Endometrial microvascular endothelial cells (primary cell): ENCODE results near the gene GALNT2. TPM values are rescaled to one million over a fixed set of nuclear protein-coding genes. Genes with fewer than 3 reads are reported as not detected.

ENCODE experiments used
- in situ Hi-C: cut with HindIII; loops from 2 replicates; pipeline ENCODE4 v1.10.0; 2017; ENCODE audit warnings: low sequenced_read_pairs, low pct_unique_long_range_greater_than_20kb; ENCODE audit errors: inconsistent ontology term
- total RNA-seq: library from RNA; depleted of rRNA; stranded (reverse); fragments of >200 nt; gene quantifications from one replicate; pipeline ENCODE4 v1.2.3, GENCODE V29; 2015; ENCODE audit errors: inconsistent ontology term

GALNT2 gene
- total RNA-seq, 1 donor from 2014 or later, result 69.2 TPM

DNA sequence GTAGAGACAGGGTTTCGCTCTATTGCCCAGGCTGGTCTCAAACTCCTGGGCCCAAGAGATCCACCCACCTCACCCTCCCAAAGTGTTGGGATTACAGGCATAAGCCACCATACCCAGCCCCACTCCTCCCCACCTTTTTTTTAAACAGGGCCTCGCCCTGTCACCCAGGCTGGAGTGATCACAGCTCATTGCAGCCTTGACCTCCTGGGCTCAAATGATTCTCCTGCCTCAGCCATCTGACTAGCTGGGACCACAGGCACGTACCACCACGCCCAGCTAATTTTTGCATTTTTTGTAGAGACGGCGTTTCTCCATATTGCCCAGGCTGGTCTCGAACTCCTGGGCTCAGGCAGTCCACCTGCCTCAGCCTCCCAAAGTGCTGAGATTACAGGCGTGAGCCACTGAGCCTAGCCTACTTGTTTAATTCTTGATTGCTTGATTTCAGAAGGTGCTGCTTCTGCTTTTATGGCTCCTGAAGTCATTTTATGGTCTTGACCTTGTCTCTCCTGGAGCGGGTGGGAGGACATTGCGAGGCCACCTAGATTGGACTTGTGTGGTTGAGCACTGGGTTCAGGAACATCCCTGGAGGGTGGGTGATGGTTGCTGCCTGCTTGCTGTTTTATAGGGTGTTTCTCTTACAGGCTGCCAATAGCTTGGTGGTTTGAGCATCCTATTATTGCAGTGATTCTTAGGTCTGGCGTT is 81.9 kb downstream of the GALNT2 start:
- in situ Hi-C loops, result no loop called here

DNA sequence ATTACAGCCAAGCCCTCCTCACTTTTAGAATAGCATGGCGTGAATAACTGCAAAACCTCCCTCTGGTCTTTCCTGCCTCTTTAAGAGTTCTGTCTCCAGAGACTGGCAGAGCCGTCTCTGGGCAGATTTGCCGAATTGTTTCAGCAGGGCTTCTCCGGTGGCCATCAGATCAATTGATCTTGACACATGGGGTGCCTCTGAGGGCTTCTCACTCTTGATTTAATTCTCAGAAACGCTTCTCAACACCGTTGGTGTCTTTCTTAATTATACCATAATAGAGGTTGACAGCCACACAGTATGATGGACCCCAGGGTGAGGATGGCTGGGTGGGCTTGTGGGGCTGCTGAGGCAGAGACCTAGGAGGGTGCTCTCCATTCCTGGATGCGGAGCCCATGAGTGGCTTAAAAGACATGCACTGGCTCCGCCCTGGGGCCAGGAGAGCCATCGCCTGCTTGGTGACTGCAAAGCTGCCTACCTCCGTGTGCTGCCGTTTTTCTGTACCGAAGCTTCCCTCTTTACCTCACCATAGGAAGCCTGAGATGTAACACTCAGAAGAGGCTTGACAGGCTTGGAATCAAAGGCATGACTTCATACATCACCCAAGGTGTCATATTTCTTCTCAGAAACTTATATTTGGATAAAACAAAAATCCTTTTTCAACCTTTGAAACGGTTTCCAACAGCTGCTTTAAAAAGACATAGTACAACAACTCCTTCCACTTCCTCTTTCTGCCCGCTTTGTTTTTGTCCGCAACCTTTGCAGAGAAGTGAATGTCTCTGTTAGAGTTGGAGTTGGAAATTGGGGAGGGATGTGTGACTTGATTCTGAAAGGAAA is 82.9 kb downstream of the GALNT2 start:
- in situ Hi-C loops, result no loop called here

DNA sequence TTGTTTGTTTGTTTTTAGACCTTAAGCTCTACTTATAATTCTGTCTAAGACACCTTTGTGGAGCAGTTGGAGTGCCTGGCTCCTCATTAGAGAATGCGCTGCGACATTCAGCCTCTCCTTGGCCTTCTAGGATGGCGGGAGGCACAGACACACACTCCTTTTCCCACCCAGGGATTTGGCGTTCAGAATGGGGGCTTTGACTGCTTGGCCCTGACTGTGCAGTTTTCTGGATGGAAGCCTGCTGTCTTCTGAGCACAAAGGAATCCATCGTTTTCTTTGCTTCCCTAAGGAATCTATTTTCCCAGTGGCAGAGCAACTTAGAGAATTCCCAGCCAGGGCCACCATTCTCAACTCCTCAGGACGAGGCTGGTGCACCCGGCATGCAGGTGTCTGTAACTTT is 83.6 kb downstream of the GALNT2 start:
- in situ Hi-C loops, result no loop called here

DNA sequence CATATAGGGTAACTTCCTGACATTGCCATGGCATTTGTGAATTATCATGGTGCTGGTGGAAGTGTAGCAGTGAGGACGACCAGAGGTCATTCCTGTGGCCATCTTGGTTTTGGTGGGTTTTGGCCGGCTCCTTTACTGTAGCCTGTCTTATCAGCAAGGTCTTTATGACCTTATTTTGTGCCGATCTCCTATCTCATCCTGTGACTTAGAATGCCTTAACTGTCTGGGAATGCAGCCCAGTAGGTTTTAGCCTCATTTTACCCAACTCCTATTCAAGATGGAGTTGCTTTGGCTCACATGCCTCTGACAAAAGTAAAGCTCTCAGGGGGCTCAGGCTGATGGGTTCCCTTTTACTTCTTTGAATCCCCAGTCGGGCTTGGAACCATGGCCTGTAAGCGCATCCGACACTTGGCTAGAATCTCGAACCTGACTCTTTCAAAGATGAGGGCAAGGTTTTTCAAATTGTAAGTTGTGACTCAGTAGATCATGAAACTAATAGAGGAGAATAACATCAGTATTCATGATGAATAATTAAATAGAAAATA is 85.0 kb downstream of the GALNT2 start:
- in situ Hi-C loops, result no loop called here

DNA sequence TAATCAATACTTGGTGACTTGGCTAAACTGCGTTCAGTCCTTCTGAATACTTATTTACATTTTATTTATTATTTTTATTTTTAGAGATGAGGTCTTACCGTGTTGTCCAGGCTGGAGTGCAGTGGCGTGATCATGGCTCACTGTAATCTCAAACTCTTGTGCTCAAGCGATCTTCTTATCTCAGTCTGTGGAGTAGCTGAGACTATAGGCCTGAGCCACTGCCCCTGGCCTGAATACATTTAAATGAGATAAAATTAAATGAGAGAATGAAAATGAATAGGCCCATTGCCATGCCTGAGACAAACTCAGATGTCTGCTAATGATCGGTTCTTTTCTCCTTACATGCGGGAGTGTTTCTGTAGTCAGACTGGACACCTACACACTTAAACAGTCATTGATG is 86.0 kb downstream of the GALNT2 start:
- in situ Hi-C loops, result no loop called here

DNA sequence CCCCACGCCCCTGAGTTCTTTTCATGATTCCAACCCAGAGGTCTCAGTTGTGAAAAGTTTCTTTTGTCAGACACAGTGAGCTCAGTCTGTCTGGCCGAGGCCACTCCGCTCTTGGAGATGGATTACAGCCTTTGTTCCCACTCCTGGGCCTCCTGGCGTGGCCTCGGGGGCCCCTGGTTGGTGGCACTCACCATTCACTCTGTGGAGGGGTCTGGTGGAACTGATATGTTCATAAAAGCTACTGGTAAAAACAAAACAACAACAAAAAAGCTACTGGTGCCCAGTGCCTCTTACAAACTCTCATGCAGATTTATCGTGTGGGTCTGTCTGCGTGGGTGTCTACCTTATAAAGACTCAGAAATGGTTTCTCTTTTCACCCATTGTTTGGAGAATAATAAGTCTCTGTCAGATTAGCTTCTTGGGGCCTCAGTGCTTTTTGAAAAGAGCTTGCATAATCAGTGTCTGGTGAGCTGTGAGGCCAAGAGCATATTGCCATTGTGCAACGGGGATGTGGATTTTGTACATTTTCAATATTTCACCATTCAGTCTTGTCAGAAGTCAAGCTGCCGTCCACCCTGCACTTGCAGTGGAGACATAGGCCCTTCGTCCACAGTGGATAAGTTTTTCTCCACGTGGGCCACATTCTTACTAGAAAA is 86.7 kb downstream of the GALNT2 start:
- in situ Hi-C loops, result no loop called here

DNA sequence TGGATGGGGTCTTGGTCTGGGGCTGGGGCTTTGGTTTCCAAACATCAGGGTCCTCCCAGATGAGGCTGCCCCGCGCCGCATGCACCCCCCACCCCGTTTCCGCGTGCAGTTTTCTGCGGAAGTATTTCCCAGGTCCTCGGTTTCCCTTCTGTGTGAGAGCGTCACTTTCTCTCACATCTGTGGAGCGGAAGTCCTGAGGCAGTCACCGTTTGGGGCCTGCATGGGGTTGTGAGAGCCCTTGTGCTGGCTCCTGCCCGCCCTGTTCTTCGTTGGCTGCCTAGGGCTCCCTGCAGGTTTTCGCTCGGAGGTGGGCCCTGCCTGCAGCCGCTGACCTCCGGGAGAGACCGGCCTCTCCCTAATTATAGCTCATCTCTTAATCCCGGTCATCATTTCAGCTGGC is 88.0 kb downstream of the GALNT2 start:
- in situ Hi-C loops, result no loop called here

DNA sequence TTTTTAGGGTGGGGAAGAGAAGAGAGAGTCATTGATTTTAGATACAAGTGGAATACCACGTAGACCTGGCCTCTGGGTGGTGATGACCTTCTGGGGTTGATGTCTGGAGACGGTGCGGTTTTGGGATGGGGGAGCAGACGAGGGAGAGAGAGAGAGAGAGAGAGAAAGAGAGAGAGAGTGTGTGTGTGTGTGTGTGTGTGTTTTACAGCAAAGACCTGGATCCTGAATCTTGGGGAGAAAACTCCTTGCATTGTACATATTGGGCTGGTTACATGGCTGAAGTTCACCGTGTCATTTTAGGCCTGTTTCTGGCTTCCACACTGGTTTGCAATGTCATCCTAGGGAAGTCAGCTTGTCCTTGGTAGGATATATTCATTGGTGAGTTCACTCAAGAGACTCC is 89.0 kb downstream of the GALNT2 start:
- in situ Hi-C loops, result no loop called here

DNA sequence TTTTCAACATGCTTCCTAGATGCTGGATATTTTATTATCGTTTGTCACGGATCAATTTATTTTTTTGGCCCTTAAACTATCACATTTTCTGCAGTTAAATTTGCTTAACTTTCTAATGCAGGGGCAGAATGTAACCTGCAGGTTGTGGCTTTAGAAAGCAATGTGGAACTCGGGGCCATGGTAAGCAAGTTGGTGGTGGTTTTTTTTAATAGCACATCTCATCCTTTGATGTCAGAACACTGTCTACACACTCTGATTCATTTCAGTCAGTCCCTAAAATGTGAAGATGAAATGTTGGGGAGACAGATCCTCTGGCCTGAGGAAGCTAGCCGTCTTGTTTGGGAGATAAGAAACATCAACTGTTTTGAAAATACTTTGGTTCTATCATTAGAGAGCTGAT is 89.5 kb downstream of the GALNT2 start:
- in situ Hi-C loops, result no loop called here

DNA sequence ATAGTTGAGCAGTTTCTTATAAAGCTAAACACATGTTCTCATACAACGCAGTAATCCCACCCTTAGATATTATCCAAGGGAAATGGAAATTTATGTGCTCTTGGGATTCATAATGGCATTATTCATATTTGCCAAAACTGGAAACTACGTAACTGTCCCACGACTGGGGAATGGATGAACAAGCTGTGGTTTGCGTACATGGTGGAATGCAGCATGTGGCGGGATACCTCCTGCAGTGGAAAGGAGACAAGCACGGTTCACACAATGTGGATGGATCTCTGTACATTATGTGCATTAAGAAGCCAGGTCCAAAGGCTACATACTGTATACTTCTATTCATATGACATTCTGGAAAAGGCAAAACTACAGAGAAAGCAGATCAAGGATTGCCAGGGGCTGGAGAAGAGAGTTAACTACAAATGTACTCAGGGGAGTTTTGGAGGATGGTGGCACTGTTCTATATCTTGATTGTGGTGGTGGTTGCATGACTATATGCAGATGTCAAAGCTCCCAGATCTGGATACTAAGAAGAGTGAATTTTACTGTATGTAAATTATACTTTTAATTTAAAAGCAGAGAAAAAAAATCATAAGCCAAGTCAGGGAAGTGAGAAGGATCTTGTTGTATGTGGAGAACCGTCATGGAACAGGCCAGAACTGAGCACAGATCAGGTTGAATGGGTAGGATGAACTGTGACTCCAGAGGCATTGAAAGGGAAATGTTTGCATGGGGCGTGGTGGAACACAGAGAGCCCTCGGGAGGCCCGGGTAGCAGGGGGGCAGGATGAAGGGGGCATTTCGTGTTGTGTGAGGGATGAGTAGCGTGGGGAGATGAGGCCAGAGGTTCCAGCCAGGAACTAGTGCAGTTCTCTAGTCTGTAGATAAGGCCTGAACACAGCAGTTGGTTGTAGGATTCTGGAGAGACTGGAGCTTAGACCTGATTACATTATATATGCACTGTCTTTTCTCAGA is 90.7 kb downstream of the GALNT2 start:
- in situ Hi-C loops, result no loop called here

DNA sequence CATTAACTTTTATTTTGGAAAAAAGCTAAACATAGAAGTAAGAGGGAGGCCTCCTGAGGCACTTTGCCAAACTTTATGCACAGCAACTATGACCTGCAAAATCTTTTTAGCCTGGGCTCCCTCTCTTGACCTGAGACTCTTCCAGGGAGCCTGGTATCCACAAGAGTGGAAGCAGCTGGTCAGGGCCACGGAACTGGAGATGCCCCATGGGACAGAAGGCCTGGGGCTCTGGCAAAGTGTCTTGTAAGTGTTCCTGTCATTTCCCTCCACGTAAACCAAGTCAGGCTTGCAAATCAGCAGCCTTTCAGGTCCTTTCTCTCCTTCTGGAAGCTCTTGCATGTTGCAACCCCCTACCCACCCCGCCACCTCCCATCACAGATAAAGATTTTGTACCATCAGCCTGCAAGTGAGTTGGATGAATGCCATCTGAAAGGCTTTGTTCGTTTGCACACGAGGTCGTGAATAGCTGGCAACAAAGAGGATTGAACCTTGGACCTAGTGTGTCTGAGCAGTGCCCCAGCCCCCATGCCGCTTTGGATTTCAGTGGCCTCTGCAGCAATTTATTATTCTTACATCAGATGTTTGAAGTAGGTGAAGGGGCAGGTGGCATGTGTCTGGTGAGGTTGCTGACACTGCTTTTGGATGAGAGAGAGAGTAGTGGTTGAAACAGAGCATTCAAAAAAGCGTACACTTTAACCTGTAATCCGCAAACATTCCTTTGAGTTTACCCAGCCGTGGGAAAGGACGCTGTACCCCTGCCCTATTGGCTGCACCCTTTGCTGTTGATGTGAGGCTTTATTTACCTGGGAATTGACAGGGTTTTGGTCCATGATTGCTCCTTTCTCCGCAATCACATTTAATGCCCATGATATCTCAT is 91.6 kb downstream of the GALNT2 start:
- in situ Hi-C loops, result no loop called here

DNA sequence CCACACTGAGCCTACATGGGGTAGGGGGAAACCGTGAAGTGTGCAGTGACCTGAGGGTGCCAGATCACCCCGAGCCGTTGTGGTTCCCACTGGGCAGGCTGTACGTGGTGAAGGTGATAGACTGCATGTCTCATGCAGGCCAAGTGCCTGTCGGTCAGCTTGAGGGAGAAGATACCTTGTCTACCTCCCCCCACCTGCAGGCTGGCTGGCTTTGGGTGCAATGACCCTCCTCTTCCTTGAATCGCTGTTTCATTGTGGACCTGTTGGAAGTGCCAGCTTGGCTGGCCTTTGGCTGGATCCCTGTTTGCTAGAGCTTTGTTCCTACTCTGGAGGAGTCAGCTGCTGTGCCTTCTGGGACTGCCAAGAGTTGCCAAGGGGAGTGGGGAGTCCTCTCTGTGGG is 92.5 kb downstream of the GALNT2 start:
- in situ Hi-C loops, result no loop called here

DNA sequence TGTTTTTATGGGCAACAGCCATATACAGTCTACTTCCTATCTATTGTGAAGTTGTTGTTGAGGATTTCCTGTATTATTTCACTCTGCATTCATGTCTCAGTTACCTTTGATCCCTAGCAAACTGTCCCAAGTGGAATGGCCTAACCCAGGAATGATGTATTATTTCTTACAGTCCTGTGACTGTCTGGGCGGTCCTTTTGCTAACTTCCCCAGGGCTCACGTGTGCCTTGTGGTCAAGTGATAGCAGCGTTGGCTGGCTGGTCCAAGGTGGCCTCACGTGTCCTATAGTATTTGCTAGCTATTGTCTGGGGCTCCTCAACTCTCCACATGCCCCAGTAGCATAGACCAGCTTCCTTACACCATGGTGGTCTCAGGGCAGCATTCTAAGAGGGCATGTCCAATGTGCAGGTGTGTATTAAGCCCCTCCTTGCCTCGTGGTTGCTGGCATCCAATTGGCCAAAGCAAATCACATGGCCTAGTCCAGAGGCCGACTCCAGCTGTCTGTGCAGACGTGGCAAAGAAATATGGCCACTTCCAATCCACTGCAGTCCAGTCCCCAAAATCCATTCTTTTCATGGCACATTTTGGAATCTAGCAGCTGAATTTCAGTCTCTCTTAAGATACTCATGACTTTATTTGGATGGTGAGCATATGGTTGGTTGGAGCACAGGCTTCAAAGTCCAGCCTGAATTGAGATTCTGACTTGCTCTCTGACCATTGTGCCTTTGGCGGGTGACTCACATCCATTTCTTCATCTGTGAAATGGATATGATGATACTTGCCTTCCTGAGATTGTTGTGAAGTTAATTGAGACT is 94.1 kb downstream of the GALNT2 start:
- in situ Hi-C loops, result no loop called here

DNA sequence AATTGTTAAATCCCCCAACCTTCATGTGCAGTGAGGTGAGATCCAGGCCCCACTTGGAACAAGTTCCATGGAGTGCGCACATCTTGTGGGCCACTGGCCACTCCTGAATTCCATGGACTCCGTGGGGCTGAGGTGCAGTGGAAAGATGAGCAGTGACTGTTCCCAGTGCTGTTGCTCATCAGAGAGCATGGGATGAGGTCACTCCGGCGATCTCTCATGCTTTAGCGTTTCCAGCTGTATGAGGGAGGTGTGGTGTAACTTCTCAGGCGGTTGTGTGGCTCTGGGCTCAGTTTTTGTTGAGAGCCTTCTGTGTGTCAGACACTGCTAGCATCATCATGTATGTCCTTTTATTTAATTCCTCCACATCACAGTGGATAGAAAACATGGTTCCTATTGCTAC is 96.2 kb downstream of the GALNT2 start:
- in situ Hi-C loops, result no loop called here

DNA sequence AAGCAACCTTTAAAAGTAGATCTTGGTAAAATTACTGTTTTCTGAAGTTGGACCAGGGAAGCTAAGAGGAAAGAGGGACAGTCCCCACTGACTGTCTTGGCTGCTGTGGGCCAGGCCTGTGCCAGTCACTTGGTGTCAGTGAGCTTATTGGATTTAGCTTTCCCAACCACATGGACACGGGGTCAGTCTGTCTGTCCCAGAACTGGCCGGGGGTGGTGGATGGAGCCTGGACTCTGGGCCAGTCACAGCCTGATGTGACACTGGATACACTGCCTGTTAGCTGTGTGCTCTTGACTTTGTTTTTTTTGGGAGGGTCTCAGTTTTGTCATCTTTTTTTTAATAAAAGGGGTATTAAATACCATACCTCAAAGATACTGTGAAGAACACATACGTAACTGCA is 96.7 kb downstream of the GALNT2 start:
- in situ Hi-C loops, result no loop called here

DNA sequence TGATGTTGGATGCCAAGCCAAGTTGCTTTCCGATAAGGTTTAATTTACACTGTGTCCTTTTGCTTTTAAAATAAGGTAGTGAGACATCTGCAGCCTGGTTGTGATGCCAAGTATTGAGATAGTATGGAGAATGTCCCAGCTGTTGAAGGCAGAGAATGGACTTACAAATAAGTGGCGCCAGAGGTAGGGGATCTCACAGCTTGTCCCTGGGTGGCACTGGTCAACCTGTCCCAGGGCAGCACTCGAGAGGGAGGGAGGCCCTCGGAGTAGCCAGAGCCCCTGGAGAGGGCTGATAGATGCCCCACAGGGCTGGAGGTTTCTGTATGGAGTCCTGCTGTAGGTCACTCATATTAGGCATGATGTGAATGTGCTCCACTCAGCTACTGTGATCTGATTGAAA is 98.5 kb downstream of the GALNT2 start:
- in situ Hi-C loops, result no loop called here
